ENCODE data around the gene RBFOX2. TPM values are rescaled to one million over a fixed set of nuclear protein-coding genes. Genes with fewer than 3 reads are reported as not detected.

RBFOX2 gene
- total RNA-seq, 1 experiment from 2014 or later, result 81.1 TPM

- intact Hi-C loops (cut with micrococcal nuclease; ENCODE audit: unreplicated experiment) (no loop called here), in situ Hi-C loops (cut with HindIII; ENCODE audit: low pct_unique_long_range_greater_than_20kb, low sequenced_read_pairs) (no loop called here)
- DNase-seq (ENCODE audit: low read depth, low spot score) (no peak), ATAC-seq (no peak)
- ChIA-PET POLR2A (no interaction called here), CTCF (no interaction called here)
- Histone ChIP-seq H3K4me1 (ENCODE audit: control insufficient read depth, insufficient read depth, low read length) (no peaks in the 10 kb centered on the region), H3K9me3 (ENCODE audit: control insufficient read depth, insufficient read depth, low read depth, low read length) (no peaks in the 10 kb centered on the region), H3K4me3 (ENCODE audit: low read depth in 2 of 2, low read length in 2 of 2) (no peak overlapping the region), H3K36me3 (ENCODE audit: control insufficient read depth, insufficient read depth, low read length) (no peaks in the 10 kb centered on the region), H3K27ac (ENCODE audit: low read length) (no peak overlapping the region), H3K27me3 (ENCODE audit: control insufficient read depth, insufficient read depth, low read length) (no peaks in the 10 kb centered on the region)
- no TSS peak for BruUV-seq (replicated peaks)
- TF ChIP-seq SIN3A (IDR thresholded peaks at IDR 0.05; ENCODE audit: borderline replicate concordance, insufficient read depth, low read depth, low read length), result no peak
- TF ChIP-seq TCF7L2 (IDR thresholded peaks at IDR 0.05; ENCODE audit: low read depth, low read length), result no peak
- TF ChIP-seq POLR2AphosphoS5 (IDR thresholded peaks at IDR 0.05; ENCODE audit: low read depth, low read length), result no peak
- no peak for TF ChIP-seq CTCF (IDR thresholded peaks at IDR 0.05)
- TF ChIP-seq REST (IDR thresholded peaks at IDR 0.05; ENCODE audit: insufficient read depth in 1 of 2, low read depth in 2 of 2, low read length in 1 of 2), result no peak
Observed at GRCh38 chr22:35959121-35959800, 69.4 kb downstream of the RBFOX2 start.

- DNase-seq (ENCODE audit: low read depth, low spot score) (no peak), ATAC-seq (no peak)
- no peak overlapping the region for H3K4me3 ChIP-seq (ENCODE audit: low read depth in 2 of 2, low read length in 2 of 2)
- TF ChIP-seq REST (IDR thresholded peaks at IDR 0.05; ENCODE audit: insufficient read depth in 1 of 2, low read depth in 2 of 2, low read length in 1 of 2) (no peak), TCF7L2 (IDR thresholded peaks at IDR 0.05; ENCODE audit: low read depth, low read length) (no peak)
- intact Hi-C loops (cut with micrococcal nuclease; ENCODE audit: unreplicated experiment), result no loop called here
- H3K27ac ChIP-seq (ENCODE audit: low read length), result no peak overlapping the region
- BruUV-seq (replicated peaks), result no TSS peak
- H3K9me3 ChIP-seq (ENCODE audit: control insufficient read depth, insufficient read depth, low read depth, low read length), result no peaks in the 10 kb centered on the region
- H3K27me3 ChIP-seq (ENCODE audit: control insufficient read depth, insufficient read depth, low read length), result no peaks in the 10 kb centered on the region
- in situ Hi-C loops (cut with HindIII; ENCODE audit: low pct_unique_long_range_greater_than_20kb, low sequenced_read_pairs), result no loop called here
- no peaks in the 10 kb centered on the region for H3K4me1 ChIP-seq (ENCODE audit: control insufficient read depth, insufficient read depth, low read length)
- no peaks in the 10 kb centered on the region for H3K36me3 ChIP-seq (ENCODE audit: control insufficient read depth, insufficient read depth, low read length)
- CTCF ChIA-PET, result no interaction called here
- POLR2A ChIA-PET, result no interaction called here
Observed at GRCh38 chr22:35958334-35958733, 70.3 kb downstream of the RBFOX2 start.

Data from Panc1 (cell line).